Tibial nerve (tissue), 3 donors: Measurements from ENCODE around the gene GBX1.

Experiments used
- CTCF ChIP-seq, 5 experiments: fragments of 200-600 bp in 3 of 5; fragments of 450-650 bp in 2 of 5; sonication (generic) in 3 of 5; IDR thresholded peaks; one replicate each; pipeline ENCODE4 v1.5.1; 2016 to 2019; ENCODE audit warnings: antibody characterized with exemption in 5 of 5, mild to moderate bottlenecking in 3 of 5, moderate library complexity in 2 of 5
- POLR2A ChIP-seq, 2 donors: fragments of 450-650 bp; IDR thresholded peaks; one replicate each; pipeline ENCODE4 v1.6.1; 2017; ENCODE audit warnings: antibody characterized with exemption in 2 of 2, mild to moderate bottlenecking in 2 of 2, moderate library complexity in 2 of 2

GRCh38 chr7:151191544-151191943, 24.1 kb upstream of the GBX1 start:
- TF ChIP-seq CTCF (IDR thresholded peaks at IDR 0.05): no peak
- no peak for TF ChIP-seq POLR2A (IDR thresholded peaks at IDR 0.05)
